Measurements from ENCODE around the gene MTPN.

Gene MTPN

GRCh38 chr7:135978624-135979023, 1.5 kb upstream of the MTPN start:
- DNase-seq (ENCODE audit: low read depth), result no peak
- no peak for TF ChIP-seq CTCF (IDR thresholded peaks at IDR 0.05; ENCODE audit: low read length, missing control alignments)
- H3K4me3 ChIP-seq (replicated peaks; ENCODE audit: low read depth, low read length), result no peak overlapping the region

GRCh38 chr7:135977742-135978066, 545 bp upstream of the MTPN start:
- peak overlapping the region; percentile 95 for H3K4me3 ChIP-seq (replicated peaks; ENCODE audit: low read depth, low read length)
- no peak for TF ChIP-seq CTCF (IDR thresholded peaks at IDR 0.05; ENCODE audit: low read length, missing control alignments)
- no peak for DNase-seq (ENCODE audit: low read depth)

- H3K4me3 ChIP-seq (replicated peaks; ENCODE audit: low read depth, low read length), result peak overlapping the region; percentile 95
- TF ChIP-seq CTCF (IDR thresholded peaks at IDR 0.05; ENCODE audit: low read length, missing control alignments), result no peak
- DNase-seq (ENCODE audit: low read depth), result no peak
Measured at GRCh38 chr7:135976312-135977006, 700 bp downstream of the MTPN start.

- DNase-seq (ENCODE audit: low read depth), result no peak
- no peak for TF ChIP-seq CTCF (IDR thresholded peaks at IDR 0.05; ENCODE audit: low read length, missing control alignments)
- peak overlapping the region; percentile 95 for H3K4me3 ChIP-seq (replicated peaks; ENCODE audit: low read depth, low read length)
Measured at GRCh38 chr7:135975166-135975565, 2.0 kb downstream of the MTPN start.

- H3K4me3 ChIP-seq (replicated peaks; ENCODE audit: low read depth, low read length), result no peak overlapping the region
- no peak for DNase-seq (ENCODE audit: low read depth)
- TF ChIP-seq CTCF (IDR thresholded peaks at IDR 0.05; ENCODE audit: low read length, missing control alignments), result no peak
Measured at GRCh38 chr7:135974667-135975066, 2.5 kb downstream of the MTPN start.

- no peak overlapping the region for H3K4me3 ChIP-seq (replicated peaks; ENCODE audit: low read depth, low read length)
- no peak for TF ChIP-seq CTCF (IDR thresholded peaks at IDR 0.05; ENCODE audit: low read length, missing control alignments)
- DNase-seq (ENCODE audit: low read depth), result no peak
Measured at GRCh38 chr7:135971366-135971725, 5.8 kb downstream of the MTPN start.

- no peak for TF ChIP-seq CTCF (IDR thresholded peaks at IDR 0.05; ENCODE audit: low read length, missing control alignments)
- DNase-seq (ENCODE audit: low read depth), result no peak
- no peak overlapping the region for H3K4me3 ChIP-seq (replicated peaks; ENCODE audit: low read depth, low read length)
Measured at GRCh38 chr7:135970682-135971365, 6.3 kb downstream of the MTPN start.
